ENCODE data around the gene ZIK1. TPM values are rescaled to one million over a fixed set of nuclear protein-coding genes. Genes with fewer than 3 reads are reported as not detected.

The ZIK1 gene
- total and polyA plus RNA-seq, 9 of the 15 experiments (the other 6 are each of a cell fraction or from before 2014, with no cell fraction given) = 0.03 to 0.42 (median 0.15) TPM; not detected in 1

- TF ChIP-seq ZBTB40 (IDR thresholded peaks at IDR 0.05) (peak; percentile 96), ZBTB40 (CRISPR knock-in tag; IDR thresholded peaks at IDR 0.05) (no peak), HMG20A (CRISPR knock-in tag; conservative IDR thresholded peaks at IDR 0.05) (no peak), ADNP (tag; IDR thresholded peaks at IDR 0.05) (no peak), THAP12 (CRISPR knock-in tag; IDR thresholded peaks at IDR 0.05) (no peak), ZNF41 (CRISPR knock-in tag; conservative IDR thresholded peaks at IDR 0.05) (no peak), RBM15 (IDR thresholded peaks at IDR 0.05; ENCODE audit: insufficient read depth, low read length) (no peak), CBFA2T2 (conservative IDR thresholded peaks at IDR 0.05) (no peak), PTTG1 (tag; IDR thresholded peaks at IDR 0.05; ENCODE audit: low read depth) (no peak), HLTF (IDR thresholded peaks at IDR 0.05) (no peak), E2F3 (CRISPR knock-in tag; IDR thresholded peaks at IDR 0.05) (no peak; the same call in 1 of the 2 replicates), RAD21 (CRISPR knock-in tag; conservative IDR thresholded peaks at IDR 0.05 in 1 of 2, IDR thresholded peaks at IDR 0.05 in 1 of 2) (peak in 1 of 2 experiments; percentile 23; a peak in 2 of 4 replicates)
Observed at GRCh38 chr19:57599761-57600383, 15.9 kb downstream of the ZIK1 start, which contains the start of gene ZNF530 (continued).

Measured in K562 (cell line).